NK-92 (cell line): ENCODE measurements around the gene KRT82.
"Not testable (repeated sequence)": the region's sequence is repeated elsewhere in the genome, so short reads cannot be mapped to it uniquely, and the experiment has no call there.

ENCODE experiments used
- DNase-seq: peaks from one replicate; lab custom pipeline; 2025; ENCODE audit not compliant: unreplicated experiment; lab: John Stamatoyannopoulos, UW

Gene KRT82

GRCh38 chr12:52413202-52413601 lies 7.1 kb upstream of the KRT82 start:
- no peak for DNase-seq

DNA sequence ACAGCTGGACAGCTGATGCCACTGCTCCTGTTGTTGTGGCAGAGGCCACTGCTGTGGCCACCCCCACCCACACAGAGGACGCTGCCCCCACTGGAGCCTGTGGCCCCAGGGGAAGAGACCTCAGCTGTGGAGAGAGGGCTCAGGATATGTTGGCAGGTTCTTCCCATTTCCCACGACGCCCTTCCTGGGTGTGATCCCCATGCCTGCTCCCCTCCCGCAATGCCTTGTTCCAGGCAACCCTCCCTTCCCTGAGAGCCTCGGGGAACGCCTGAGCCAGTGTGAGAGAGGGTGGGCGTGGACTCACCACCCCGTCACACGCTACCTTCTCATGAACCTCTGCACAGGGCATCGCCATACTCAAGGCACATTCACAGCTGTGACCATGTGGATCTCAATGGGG lies 5.7 kb upstream of the KRT82 start:
- DNase-seq, result no peak

DNA sequence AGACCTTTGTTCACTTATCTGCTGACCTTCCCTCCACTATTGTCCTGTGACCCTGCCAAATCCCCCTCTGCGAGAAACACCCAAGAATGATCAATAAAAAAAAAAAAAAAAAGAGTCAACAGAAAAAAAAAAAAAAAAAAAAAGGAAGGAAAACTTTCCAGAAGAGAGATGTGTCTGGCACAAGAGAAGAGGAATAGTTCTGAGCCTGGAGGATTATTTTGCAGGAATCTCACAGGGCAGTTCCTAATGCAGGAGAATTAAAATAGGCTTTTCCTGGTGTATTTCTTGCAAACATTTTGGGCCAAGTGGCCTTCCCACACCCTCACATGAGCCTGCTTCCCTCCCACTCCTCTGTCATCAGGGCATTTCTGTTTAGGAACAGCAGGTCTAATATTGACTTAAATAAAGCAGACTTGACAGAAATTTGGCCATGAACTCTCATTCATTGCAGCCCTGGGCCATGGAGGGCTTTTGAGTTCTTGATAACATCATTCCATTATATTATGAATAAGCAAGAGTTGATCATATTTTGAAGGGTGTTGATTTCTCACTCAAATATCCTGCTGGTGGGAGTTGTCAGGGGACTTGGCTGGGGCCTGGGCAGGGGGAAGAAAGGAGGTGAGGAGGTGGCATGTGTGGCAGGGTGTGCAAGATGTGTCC lies 4.6 kb upstream of the KRT82 start:
- not testable (repeated sequence) for DNase-seq

GRCh38 chr12:52407918-52408317 lies 1.8 kb upstream of the KRT82 start:
- DNase-seq, result no peak

GRCh38 chr12:52404951-52405350 lies 1.2 kb downstream of the KRT82 start:
- no peak for DNase-seq

DNA sequence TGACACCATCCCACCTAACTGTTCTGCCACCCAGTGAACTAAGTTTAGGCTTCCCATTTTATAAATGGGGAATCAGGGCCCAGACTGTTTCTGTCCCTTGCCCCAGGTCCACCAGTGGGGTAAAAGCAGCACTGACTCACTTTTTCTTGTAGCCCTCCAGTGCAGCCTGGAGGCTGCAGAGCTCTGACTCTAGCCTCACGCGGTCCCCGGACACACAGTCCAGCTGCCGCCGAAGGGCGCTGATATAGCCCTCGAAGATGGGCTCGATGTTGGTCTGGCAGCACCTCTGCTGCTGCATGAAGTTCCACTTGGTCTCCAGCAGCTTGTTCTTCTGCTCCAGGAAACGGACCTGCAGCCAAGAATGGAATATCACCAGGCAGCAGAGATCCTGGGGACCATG lies 2.6 kb downstream of the KRT82 start:
- DNase-seq, result no peak

- no peak for DNase-seq
Measured at GRCh38 chr12:52402873-52403540, 3.1 kb downstream of the KRT82 start.

- DNase-seq, result no peak
Measured at GRCh38 chr12:52402377-52402776, 3.8 kb downstream of the KRT82 start.

DNA sequence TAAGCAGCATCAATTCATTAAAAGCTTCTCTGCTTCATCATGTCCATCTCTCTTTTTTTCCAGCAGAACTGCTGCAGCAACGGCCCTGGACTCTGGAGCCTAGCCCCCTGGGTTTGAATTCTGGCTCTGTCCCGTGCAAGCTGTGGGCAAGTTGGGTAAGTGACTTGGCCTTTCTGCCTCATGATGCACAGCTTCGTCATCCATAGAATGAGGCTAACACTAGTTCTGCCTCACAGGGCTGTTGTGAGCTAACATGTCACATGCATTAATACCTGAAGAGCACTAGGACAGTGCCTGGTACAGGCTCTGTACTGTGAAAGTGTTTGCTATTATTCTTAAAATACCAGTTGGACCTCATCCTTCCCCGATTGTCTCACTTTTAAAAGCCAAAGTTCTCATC lies 4.2 kb downstream of the KRT82 start:
- no peak for DNase-seq

GRCh38 chr12:52401526-52401925 lies 4.6 kb downstream of the KRT82 start:
- DNase-seq, result no peak

- no peak for DNase-seq
Measured at GRCh38 chr12:52400906-52401305, 5.2 kb downstream of the KRT82 start.

DNA sequence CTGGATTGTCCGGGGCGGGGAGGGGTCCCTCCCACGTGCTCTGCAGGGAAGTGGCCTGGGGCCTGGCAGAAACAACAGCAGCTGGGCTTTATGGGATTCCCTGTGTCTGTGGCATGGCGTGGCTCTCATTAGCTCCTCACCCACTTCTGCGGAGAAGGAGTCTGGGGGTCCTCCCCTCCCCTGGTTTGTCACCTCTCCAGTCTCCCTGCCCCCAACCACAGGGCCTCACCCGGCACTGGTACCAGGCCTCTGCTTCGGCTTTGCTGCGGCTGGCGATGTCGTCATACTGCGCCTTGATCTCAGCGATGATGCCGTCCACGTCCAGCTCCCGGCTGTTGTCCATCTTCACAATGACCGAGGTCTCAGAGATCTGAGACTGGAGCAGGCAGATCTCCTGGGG lies 6.4 kb downstream of the KRT82 start:
- no peak for DNase-seq

DNA sequence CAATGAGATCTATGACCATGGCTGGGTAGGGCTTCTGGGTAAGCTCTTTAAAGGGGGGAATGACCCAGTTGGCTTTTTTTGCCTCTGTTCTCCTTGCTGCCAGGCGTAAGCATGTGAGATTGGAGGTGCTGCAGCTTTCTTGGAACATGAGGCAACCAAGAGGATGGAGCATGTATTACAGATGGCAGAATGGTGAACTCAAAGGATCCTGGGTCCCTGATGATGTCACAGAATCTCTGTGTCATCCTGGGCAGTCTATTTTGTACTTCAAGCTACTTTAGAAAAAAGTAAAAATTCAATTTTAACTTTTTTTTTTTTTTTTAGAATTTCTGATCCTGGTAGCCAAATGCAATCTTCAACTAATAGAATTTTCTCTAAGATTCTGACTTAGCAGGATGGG lies 8.0 kb downstream of the KRT82 start:
- DNase-seq, result no peak

- no peak for DNase-seq
Measured at GRCh38 chr12:52396656-52397055, 9.5 kb downstream of the KRT82 start.

DNA sequence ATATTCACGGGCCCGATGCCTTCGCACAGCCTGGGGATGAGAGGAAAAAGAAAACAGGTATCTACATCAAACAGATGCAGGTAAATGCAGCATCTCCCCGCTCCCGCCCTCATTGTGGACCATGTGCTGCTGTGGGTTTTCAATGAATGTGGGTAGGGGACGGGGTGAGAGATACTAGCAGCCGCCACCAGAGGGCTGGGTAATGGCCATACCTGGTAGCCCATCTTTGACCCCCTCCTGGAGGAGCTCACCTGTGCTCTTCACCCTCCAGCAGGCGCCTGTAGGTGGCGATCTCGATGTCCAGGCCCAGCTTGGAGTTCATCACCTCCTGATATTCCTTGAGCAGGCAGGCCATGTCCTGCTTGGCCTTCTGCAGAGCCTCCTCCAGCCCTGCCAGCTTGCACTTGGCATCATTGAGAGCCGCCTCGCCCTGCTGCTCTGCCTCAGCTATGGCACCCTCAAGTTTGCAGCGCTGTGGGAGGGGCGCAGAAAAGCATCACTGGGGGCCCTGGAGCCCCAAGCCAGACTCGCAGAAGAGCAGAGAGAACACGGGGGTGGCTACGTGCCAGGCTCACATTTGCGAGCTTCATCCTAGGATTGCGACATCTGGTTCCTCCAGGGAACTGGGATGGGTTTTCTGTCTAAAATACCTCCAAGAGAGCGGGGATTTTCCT lies 10.2 kb downstream of the KRT82 start:
- no peak for DNase-seq

GRCh38 chr12:52394836-52395405 lies 11.2 kb downstream of the KRT82 start:
- no peak for DNase-seq

- DNase-seq, result no peak
Measured at GRCh38 chr12:52392465-52393007, 13.6 kb downstream of the KRT82 start.

DNA sequence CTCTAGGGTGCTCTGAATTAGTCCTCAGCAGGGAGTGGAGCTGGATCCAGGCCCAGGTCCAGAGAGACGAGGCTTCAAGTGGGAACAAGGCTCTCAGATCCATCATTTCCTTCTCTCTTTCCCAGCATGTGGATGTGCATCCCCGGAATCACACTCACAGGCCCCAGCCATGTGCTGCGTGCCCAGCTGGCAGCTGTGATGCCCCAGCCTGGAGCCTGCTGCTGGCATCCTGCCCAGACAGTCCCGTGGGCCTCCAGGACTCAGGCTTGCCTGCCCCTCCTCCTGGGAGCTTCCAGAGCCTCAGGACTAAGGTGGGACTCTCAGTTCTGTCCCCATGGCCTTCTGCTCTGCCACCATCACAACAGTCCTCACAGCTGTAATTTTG lies 14.5 kb downstream of the KRT82 start:
- DNase-seq, result no peak

- no peak for DNase-seq
Measured at GRCh38 chr12:52390739-52391617, 15.2 kb downstream of the KRT82 start.

DNA sequence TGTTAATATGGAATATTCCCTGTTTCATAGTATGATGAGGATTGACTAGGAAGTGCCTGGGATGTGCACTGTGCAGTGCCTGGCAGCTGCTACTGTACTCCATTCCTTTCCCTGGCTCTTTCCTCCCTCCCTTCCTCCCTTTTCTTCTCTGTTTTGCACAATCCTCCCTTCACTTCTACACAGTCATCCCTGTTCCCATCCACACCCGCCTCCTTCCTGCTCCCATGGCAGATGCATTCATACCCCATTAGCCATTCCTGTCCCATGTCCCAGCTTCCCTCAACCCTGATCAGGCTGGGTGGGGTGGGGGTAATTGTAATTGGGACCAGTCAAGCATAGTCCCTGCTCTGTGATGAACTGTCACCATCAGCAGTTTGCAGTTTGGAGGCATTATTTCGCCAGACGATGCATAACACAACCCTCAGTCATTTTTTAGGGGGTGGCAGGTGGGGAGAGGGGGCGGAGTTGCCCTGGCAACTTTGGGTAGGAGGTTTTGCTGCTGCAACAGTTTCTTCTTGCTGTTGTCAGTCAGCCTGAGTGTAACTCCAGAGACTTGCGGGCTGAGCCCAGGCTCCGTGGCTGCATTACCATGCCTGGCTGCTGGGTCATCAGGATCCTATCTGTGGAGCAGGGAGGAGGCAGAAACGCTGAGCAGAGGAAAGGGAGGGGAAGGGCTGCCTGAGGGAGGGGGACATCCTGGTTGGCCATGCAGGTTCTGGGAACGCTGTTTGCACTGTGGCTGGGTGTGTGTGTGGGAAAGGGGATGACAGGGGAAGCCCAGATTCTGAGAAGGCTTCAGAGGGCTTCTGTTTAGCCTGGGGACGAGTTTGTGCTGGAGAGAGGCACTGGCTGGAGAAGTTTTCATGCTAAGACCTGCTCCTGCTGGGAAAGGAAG lies 16.6 kb downstream of the KRT82 start:
- DNase-seq, result no peak
